NCI-H146 treated with DMSO at 0.1 percent for 48 hours (cell line): ENCODE measurements around the gene MREG.
"Not testable (repeated sequence)": the region's sequence is repeated elsewhere in the genome, so short reads cannot be mapped to it uniquely, and the experiment has no call there.

Experiments used
- DNase-seq: peaks from one replicate; lab custom pipeline; 2025; ENCODE audit not compliant: unreplicated experiment; lab: John Stamatoyannopoulos, UW

Gene MREG

DNA sequence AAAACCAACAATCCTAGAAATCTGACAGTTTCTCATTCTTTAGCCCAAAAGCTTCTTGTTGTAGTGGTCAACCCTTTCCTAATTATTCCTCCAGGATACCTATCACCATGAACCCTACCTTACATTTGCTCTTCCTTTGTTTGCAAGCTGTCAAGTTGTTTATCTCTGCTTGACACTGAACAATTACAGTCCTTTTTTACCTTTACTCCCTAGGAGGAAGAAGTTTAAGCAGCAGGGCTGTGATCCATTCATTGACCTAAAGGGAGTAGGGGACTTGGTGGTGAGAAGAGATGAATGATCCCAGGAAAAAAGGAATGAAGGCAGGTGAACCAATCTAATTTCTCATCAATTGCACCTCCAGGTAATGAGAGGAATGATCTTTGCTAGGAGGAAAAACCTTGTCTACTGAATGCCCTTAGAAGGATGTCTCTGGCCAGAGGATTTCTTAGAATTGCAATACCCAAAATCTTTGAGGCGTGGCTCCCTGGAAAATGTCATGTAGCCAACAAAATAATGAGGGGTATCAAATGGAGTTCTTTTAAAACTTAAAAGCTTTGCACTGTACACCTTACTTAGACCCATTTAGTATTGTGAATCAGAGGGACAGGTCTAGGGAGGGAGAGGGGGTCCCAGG is 47.7 kb downstream of the MREG start:
- no peak for DNase-seq

DNA sequence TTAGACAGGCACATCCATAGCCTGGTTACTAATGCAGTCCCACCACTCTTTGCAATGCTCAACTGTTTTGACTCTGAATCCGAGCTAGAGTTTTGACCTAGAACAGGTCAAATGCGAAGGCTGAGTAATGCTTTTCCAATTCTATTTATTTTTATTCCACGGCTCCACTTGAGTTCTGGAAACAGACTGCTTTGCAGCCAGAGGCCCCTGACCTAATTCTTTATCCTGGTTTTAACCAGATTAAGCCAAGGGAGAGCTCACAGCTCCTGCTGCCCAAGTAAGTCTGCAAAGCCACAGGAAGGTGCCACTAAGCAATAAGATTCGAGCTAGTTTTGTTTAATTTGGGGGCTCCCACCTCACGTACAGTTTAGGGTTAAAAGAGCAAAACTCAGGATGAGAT is 51.4 kb downstream of the MREG start:
- no peak for DNase-seq

DNA sequence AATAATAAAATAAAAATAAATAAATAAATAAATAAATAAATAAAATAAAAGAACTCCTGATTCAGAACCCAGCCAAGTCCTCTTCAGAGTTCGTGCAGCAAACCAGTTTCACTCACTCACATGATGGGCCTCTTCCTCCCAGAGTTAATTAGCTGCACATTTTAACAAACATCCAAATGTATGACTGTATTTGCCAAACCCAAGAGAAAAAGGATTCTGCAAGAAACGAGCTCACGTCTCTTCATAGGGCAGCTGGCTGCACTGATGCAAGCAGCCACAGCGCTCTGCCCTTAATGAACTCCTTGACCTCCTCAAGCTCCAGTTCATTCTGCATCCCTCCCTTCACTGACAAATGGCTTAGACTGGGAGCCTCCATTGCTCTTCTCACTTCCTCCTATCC is 55.1 kb downstream of the MREG start:
- DNase-seq = no peak

DNA sequence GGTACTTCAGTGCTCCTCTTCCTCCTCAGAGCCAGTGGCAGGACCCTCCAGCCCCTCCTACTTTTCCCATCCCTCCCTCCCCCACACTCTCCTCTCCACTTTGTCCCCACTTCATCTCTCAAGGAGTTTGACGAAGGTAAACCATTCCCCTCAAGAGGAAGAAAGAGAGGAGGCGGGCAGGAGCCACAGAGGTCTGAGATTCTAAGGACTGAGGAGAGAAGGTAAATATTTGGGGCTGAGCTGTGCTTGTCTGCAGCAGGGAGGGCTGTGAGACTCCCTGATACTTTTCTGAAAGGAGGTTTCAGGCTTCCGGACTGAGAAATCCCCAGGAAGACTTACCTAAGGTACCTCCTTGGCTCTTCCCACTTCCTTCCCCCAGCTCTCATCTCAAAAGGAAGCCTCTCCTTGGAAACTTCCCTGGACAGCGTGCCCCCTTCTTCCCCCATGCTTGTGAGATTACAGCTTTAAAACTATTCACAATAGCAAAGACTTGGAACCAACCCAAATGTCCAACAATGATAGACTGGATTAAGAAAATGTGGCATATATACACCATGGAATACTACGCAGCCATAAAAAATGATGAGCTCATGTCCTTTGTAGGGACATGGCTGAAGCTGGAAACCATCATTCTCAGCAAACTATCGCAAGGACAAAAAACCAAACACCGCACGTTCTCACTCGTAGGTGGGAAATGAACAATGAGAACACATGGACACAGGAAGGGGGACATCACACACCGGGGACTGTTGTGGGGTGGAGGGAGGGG is 55.8 kb downstream of the MREG start:
- DNase-seq = not testable (repeated sequence)

DNA sequence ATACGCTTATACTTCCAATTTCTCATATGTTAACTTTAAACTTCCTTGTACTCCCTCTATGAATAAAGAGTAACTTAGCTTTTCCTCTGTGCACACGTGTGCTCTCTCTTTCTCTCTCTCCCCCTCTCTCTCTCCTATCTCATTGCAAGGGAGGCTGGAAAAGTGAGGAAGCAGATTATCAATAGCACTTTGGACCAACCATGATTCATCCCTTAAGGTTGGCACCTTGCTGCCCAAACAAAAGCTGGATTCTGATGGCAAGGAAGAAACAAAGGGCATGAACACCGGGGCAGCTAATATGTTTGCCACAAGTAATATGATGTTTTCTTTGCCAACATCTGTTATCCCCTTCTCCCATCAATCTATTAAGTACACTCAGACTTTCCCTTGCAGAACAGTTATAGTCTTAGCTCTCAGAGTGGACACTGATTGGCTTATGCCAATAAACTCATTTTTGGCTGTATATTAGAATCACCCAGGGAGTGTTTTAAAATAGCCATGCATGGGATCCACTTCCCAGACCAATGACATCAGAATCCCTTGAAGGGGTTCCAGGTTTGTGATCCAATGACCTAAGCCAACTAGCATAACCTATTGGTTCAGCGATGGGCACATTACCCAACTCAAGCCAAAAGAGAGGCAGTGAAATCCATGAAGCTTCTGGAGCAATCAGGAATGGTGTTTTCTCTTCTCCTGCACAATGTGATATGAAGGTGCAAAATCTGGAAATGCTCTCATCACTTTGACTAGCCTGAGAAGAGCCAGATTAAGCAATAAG is 60.3 kb downstream of the MREG start:
- DNase-seq = no peak

DNA sequence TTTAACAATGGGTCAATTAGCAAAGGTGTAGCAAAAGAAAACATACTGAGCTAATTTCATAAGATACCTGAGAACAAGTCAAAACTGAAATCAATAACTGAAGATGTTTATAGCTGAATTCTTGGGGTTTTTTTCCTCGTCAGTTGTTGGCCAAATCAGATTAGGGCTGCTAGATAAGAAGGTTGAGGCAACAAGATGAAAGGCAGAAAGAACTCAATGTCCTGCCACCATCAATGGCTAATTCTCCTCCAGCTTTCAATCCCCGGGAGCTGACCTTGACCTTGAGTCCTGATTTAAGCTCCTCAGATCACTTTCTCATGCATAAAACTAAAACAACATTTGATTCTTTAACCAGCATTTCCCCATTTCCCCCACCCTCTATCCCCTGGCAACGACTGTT is 61.8 kb downstream of the MREG start:
- no peak for DNase-seq

DNA sequence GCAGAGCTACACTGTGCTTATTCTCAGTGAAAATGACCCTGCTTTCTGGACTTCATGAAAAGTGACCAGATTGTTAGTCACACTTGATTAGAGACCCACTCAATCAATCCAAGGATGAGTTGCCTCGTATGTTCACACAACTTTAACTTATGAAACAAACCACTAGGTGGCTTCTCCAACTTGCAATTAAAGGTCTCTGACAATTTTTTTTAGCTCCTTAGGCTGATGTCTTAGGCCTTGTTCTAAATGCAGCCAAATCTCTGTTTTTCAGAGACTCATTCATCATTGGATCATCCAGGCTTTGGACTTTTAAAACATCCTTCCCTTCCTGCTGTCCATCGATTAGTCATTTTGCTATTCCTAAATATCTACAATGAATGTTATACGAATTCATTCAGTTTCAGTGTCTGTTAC is 63.4 kb downstream of the MREG start:
- no peak for DNase-seq

DNA sequence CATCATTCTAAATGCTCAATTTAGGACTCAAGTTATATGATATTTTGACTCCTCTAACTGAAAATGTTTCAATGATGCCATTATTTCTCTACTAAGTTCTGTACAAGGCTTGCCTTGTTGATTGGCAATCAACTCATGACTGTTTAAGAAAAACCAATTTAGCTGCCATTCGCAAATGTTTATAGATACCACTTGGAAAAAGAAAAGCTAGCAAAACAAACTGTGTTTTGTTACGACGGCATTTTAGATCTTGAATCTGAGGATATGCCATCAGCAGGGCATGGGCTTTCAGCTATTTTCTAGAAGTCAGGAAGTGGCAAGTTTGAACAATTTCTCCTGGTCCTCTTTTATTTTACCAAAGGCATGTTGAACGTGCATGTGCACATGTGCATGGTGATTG is 65.3 kb downstream of the MREG start:
- no peak for DNase-seq

DNA sequence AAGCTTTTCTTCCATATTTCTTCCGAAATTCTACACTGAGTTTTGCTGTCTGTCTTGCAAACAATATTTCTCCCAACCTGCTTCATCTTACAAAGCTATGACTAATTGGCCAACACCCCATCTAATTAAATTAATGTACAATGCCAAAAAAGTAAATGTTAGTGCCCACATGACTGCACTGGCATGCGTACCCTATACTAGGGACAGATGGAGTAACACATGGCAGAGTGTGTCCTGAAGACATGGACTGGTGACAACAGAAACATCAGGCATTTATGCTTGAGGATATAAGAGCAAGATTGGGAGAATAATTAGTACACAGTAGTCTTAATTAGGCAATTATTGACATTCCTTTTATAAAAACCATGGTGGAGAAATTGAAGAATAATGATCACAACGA is 66.8 kb downstream of the MREG start:
- DNase-seq = no peak

DNA sequence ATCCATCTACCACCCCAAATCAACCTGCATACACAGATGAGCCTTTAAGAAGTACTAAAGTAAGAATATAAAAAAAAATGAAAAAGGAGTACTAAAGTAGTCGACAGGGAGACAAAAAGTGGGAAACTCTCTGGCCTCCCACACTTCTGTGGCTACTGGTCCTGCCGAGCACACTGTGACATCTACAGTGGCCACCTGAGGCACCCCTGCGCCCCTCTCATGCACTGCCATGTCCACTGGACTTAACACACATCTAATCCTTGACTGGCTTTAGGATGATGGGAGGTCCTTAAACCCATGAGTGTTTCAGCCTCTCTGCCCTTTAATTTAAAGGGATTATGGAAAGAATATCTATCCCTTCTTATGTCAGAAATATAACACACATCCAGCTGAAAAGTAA is 71.2 kb downstream of the MREG start:
- no peak for DNase-seq

DNA sequence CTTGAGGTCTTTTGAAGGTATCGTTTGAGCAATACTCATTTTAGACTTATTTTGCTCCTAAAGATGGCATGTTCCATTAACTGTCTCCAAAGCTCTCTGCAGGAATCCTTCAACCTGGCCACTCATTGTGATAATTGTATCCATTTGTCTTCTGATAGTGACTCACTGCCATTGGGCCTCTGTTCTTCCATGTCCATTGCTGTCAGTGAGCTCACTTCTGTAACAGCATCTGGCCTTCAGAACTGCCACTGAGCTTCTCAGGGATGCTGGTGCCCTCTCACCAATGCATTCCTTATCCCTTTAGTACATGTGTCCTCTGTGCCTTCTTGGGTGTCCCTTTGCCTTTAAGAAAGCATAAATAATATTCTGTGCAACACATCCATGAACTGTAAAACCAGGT is 71.6 kb downstream of the MREG start:
- no peak for DNase-seq

DNA sequence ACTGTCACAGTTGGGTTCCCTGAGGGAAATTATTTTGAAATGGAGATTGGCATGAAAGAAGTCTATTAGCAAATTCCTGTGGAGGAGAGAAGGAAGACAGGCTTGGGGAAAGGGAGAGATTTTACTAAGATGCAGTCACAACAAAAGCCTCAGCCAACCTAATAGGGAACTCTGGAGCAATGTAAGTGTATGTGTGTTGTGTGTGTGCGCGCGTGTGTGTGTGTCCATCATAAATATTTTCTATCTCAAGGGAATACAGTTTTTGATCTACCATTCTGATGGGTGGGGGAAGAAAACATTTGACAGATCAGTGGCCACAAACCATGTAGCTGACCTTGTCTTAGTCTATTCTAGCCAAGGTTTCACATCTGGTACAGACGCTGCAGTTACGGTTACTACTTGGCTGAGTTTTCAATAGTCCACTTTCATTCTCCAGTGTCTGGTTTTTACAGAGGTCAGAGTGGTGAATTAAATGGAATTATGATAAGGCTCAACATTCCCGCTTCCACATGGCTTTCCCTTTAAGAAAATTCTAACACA is 72.6 kb downstream of the MREG start:
- DNase-seq = no peak

DNA sequence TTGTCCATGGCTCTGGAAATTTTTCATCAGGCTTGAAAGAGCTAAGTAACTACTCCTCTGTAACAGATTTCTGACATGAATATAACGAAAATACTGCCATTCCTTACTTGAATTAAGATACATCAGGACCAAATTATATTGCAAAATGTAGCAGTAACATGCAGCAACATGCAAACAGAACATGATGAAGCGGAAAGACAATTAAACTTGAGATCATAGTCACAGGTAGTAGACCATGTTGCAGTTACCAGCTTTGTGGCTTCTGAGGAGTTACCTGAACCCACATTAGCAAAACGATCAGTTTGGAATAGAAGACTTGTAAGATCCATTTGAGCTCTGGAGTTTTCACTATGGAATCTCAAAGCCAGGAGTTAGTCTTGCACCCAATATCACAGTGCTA is 76.2 kb downstream of the MREG start:
- no peak for DNase-seq

DNA sequence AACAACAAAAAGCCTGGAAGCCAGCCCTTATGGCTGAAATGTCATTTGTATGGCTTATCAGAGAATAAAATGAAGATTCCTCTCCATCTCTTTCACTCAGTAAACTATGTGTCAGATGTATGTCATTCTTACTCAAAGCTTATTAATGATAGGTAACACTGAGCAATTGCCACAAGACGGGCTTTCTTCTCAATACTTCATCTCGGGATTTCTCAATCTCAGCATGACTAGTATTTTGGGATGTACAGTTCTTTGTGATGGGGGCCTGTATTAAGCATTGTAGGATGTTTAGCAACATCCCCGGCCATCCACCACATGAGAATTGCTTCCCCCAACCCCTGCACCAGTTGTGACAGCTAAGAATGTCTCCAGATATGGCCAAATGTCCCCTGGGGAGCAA is 80.2 kb downstream of the MREG start:
- DNase-seq = no peak

DNA sequence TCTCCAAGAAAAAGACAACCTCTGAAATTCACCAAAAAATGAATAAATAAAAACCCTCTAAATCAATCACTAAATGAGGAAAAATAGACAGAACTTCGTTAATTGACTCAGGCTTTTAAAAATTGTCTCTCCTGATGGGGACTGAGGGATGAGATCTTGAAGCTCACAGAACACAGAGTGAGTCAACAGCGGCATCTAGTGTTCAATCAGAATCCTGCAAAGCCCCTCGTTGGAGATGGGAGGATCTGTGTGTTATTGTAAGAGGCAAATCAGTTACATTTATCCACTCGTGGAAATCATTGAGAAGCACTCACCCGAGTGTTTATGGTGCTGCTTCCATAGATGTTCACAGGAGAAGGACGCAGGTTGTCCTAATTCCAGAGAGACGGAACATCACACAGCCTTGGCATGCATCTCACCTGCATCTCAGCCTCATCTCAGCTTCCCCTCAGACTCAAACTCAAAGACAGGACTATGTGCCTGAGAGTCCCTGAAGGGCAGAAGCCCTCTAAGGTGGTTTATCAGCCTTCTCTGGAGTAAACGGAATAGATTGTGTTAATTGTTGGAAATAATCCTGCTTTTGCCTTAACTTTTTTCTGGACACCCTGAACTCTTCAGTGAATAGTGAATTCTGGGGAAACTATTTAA is 82.0 kb downstream of the MREG start:
- peak; percentile 26 for DNase-seq

DNA sequence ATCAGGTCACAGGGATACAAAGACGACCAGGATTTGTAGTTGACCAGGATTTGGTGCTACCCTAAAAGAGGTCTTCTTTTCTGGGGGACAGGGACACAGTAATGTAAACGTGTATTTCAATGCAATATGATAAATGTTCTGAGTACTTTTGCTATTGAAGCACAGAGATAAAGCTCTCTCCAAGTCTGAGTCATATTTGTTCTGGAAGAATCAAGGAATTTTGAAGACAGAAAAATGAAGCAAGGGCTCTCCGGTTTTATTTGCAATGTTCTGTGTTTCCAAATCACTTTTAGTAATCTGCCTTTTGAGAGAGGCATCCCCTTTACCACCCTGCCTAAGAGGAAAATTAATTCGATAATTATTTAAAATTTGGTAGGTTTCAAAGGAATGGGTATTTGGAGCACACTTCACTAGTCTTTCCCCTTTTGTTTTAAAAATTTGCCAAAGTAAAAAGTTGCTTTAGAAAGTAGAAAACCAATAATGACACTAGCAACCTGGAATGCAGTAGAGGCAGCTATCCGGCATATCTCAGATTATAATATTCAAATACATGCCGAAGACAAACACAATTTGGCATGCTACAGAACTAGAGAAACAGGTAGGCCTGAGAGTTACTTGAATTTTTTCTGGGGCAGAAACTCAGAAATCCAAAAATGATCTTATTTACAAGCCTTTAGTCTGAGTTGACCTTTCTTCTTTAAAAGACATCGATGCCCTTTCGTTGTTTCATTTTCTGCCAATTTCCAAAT is 82.7 kb downstream of the MREG start:
- no peak for DNase-seq

DNA sequence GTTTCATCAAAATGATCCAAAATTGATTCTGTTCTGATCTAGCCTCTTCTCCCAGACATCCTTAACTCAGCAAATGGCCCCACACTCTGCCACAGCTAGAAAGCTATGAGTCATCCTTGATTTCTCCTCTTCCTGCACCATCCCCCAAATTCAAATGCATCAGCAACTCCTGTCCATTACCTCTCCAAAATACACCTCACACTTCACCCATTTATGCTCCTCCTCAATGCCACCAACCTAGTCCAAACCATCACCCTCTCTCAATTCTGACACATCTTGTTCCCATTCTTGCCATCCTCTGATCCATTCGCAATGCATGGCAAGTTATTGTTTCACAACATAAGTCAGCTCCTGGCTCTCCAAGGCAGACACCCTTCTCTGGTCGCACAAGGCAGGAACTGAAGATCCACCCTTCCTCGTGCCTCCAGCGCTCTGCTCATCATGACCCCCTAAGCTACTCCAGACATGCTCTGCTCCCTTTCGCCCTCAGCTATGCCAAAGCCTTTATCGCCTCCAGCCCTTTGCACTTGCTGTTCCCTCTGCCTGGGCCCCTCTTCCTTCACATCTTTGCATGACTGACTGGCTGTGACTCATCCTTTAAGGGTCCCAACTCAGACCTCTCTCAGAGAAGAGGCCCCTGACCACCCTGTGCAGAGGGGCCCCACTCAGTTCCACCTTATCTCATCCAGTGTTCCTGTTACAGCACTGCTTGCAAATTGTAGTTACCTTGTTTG is 83.6 kb downstream of the MREG start:
- DNase-seq = no peak

DNA sequence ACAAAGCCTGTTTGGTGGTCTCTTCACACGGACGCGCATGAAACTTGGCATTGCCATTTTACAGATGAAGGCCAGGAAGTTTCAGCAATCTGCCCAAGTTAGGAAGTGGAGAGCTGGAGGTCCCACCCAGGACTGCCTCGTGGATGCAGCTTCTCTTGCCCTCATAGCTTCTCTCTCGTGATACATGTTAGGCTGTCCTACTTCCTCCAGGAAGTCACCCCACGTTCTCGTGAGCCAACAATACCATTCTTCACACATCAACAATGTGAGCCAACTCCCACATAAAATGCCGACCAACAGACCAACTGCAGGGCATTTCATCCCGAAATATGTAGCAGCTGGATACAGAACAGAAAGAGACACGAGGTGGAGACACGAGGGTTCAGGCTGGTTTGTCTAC is 85.3 kb downstream of the MREG start:
- DNase-seq = no peak

DNA sequence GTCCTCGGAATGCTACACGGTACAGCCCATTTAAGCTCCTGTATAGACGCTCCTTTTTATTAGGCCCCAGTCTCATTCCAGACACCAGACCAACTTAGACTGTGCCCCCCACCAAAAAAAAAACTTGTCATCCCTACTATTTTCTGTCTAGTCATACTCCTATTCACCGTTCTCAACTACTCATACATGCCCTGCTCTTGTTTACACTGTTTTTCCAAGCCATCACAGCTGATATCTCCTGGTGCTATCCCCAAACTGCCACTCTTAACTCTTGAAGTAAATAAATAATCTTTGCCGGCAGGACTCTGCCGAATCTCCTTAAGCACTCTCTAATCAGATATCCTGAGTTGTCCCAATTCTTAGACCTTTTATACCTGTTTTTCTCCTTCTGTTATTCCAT is 86.4 kb downstream of the MREG start:
- not testable (repeated sequence) for DNase-seq

DNA sequence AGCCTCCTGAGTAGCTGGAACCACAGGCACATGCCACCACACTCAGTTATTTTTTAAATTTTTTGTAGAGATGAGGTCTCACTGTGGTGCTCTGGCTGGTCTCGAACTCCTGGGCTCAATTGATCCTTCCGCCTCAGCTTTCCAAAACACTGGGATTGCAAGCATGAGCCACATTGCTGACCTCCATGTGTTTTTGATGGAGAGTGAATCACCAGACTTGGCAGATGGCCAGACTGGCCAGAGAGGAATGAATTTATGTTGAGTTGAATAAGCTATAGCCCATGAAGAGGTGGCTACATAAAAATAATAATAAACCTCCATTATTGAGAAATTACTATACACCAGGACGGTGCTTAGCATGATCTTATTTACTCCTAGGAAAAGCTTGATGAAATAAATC is 91.5 kb downstream of the MREG start:
- DNase-seq = no peak
